HFFc6 (cell line): ENCODE measurements around the gene RGS3. TPM values are rescaled to one million over a fixed set of nuclear protein-coding genes. Genes with fewer than 3 reads are reported as not detected.

Source experiments
- DNase-seq: peaks from one replicate; pipeline ENCODE4 v3.0.0-alpha.2; 2018
- H3K27ac Mint-ChIP-seq: 2 replicates; pipeline ENCODE4 v1.8.0; 2020; ENCODE audit warnings: mild to moderate bottlenecking, mixed read lengths
- H3K27me3 Mint-ChIP-seq: 2 replicates; pipeline ENCODE4 v1.8.0; 2021; ENCODE audit warnings: mild to moderate bottlenecking, moderate library complexity, mixed read lengths; ENCODE audit not compliant: insufficient read depth
- H3K36me3 Mint-ChIP-seq: 2 replicates; pipeline ENCODE4 v1.8.0; 2021; ENCODE audit warnings: low read depth, mixed read lengths
- H3K4me1 Mint-ChIP-seq: 2 replicates; pipeline ENCODE4 v1.8.0; 2020; ENCODE audit warnings: low read depth, mixed read lengths
- H3K4me3 Mint-ChIP-seq: 2 replicates; pipeline ENCODE4 v1.8.0; 2020; ENCODE audit warnings: mild to moderate bottlenecking, moderate library complexity, mixed read lengths
- H3K9me3 Mint-ChIP-seq: 2 replicates; pipeline ENCODE4 v1.8.0; 2020; ENCODE audit warnings: mild to moderate bottlenecking, mixed read lengths
- total RNA-seq, 6 experiments: library from RNA; stranded (reverse); fragmentation: NEBNext Ultra II Directional; extraction: Animal tissue kit (Norgen Biotek cat#: 25700); gene quantifications; 2 replicates in 1 of 6; 3 replicates in 5 of 6; pipeline ENCODE4 v1.2.3, GENCODE V29; 2021
- TF ChIP-seq, protein P1 (sequence below): fragments of 200-600 bp; sonication (generic); IDR thresholded peaks from 2 replicates; pipeline ENCODE4 v1.5.0; 2021; ENCODE audit warnings: antibody characterized with exemption, mild to moderate bottlenecking

The RGS3 gene
- total RNA-seq, 6 experiments from 2014 or later = 49.7 to 57.0 (median 52.5) TPM

DNA sequence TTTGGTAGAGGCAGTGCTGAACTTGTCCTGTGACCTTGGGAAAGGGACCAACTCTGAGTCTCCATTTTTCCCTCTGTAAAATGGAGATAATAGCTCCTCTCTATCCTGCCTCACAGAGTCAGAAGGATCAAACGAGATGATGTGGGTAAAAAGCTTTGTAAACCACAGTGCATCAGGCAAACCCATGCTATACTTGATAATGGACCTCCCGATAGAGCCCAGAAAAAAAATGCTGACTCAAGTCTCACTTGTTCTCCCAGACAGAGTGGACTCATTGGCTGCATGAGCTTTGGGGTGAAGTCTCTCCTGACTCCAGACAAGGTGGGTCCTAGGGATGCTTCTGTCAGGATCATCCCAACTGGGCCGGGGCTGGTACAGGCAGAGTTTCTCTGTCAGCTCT, 32.0 kb downstream of the RGS3 start:
- DNase-seq = no peak
- TF ChIP-seq, protein P1, sequence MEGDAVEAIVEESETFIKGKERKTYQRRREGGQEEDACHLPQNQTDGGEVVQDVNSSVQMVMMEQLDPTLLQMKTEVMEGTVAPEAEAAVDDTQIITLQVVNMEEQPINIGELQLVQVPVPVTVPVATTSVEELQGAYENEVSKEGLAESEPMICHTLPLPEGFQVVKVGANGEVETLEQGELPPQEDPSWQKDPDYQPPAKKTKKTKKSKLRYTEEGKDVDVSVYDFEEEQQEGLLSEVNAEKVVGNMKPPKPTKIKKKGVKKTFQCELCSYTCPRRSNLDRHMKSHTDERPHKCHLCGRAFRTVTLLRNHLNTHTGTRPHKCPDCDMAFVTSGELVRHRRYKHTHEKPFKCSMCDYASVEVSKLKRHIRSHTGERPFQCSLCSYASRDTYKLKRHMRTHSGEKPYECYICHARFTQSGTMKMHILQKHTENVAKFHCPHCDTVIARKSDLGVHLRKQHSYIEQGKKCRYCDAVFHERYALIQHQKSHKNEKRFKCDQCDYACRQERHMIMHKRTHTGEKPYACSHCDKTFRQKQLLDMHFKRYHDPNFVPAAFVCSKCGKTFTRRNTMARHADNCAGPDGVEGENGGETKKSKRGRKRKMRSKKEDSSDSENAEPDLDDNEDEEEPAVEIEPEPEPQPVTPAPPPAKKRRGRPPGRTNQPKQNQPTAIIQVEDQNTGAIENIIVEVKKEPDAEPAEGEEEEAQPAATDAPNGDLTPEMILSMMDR = no peak
- peaks cover 19% of the 10 kb centered on the region for H3K27me3 Mint-ChIP-seq
- no peaks in the 10 kb centered on the region for H3K9me3 Mint-ChIP-seq
- no peak overlapping the region for H3K27ac Mint-ChIP-seq
- H3K4me1 Mint-ChIP-seq = peaks cover 11% of the 10 kb centered on the region
- no peaks in the 10 kb centered on the region for H3K36me3 Mint-ChIP-seq
- no peak overlapping the region for H3K4me3 Mint-ChIP-seq

GRCh38 chr9:113497051-113497450, 33.5 kb downstream of the RGS3 start:
- no peak for DNase-seq
- no peak overlapping the region for H3K4me3 Mint-ChIP-seq
- peaks cover 15% of the 10 kb centered on the region for H3K27me3 Mint-ChIP-seq
- no peaks in the 10 kb centered on the region for H3K36me3 Mint-ChIP-seq
- H3K27ac Mint-ChIP-seq = no peak overlapping the region
- H3K9me3 Mint-ChIP-seq = no peaks in the 10 kb centered on the region
- TF ChIP-seq, protein P1 = no peak
- peaks cover 11% of the 10 kb centered on the region for H3K4me1 Mint-ChIP-seq

GRCh38 chr9:113499153-113499875, 35.8 kb downstream of the RGS3 start:
- H3K27me3 Mint-ChIP-seq = peaks cover 18% of the 10 kb centered on the region
- no peak overlapping the region for H3K27ac Mint-ChIP-seq
- no peaks in the 10 kb centered on the region for H3K9me3 Mint-ChIP-seq
- DNase-seq = no peak
- no peaks in the 10 kb centered on the region for H3K36me3 Mint-ChIP-seq
- H3K4me1 Mint-ChIP-seq = no peaks in the 10 kb centered on the region; the same call in 1 of the 2 replicates
- TF ChIP-seq, protein P1 = no peak
- H3K4me3 Mint-ChIP-seq = no peak overlapping the region

DNA sequence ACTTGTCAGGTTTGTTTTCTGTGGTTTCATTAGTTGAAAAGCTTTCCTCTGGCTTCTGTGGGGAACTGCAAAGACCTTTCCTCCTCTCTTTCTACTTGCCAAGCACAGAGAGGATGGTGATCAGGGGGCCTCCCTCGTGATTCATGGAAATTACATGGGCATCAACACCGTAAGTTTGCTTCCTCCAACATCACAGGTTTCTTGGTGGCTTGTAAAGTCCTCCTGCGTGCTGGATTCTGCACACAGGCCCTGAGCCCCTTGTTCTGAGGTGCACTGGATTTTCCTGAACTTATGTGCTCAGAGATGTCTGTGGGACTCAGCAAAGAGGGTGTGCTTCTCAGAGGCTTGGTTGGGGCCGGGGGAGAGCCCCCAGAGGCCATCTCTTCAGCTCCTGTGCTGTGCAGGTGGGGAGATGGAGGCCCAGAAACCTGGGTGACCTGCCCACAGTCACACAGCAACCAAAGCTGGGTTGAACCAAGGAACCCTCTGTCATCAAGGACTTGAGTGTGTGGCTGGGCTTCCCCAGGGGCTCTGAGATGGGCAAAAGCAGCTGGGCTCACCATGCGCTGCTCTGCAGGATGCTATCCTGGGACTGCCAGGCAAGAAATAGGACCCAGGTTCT, 36.5 kb downstream of the RGS3 start:
- DNase-seq = no peak
- no peaks in the 10 kb centered on the region; the same call in 1 of the 2 replicates for H3K4me1 Mint-ChIP-seq
- H3K27ac Mint-ChIP-seq = no peak overlapping the region
- TF ChIP-seq, protein P1 = no peak
- no peaks in the 10 kb centered on the region for H3K9me3 Mint-ChIP-seq
- H3K36me3 Mint-ChIP-seq = no peaks in the 10 kb centered on the region
- H3K27me3 Mint-ChIP-seq = peaks cover 12% of the 10 kb centered on the region
- no peak overlapping the region for H3K4me3 Mint-ChIP-seq

DNA sequence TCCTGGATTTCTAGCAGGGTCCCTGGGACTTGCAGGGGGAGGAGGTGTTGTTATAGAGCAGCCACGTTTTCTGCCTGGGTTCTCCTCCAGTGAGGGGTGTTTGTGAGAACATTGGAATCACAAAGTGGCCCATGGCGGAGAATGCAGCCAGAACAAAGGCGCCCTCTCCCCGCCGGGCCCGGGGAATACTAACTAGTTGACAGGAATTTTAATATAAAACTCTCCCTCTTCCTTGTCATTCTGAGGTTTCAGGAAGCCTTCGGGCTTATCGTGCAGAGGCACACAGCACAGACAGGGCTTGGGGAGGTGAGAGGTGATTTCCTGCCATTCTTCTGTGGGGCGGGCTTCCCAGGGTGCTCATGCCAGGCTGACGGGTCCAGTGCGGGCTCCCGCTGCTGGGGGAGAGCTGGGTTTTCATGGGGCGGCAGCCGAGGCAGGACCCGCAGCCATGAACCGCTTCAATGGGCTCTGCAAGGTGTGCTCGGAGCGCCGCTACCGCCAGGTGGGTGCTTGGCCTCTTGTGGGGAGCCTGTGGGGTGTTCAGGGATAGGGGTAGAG, 37.7 kb downstream of the RGS3 start:
- H3K27ac Mint-ChIP-seq = no peak overlapping the region
- H3K36me3 Mint-ChIP-seq = no peaks in the 10 kb centered on the region
- no peak overlapping the region for H3K4me3 Mint-ChIP-seq
- DNase-seq = no peak
- TF ChIP-seq, protein P1 = no peak
- no peaks in the 10 kb centered on the region; the same call in 1 of the 2 replicates for H3K4me1 Mint-ChIP-seq
- peaks cover 12% of the 10 kb centered on the region for H3K27me3 Mint-ChIP-seq
- no peaks in the 10 kb centered on the region for H3K9me3 Mint-ChIP-seq
